ENCODE results near the gene ZNF292.

DNA sequence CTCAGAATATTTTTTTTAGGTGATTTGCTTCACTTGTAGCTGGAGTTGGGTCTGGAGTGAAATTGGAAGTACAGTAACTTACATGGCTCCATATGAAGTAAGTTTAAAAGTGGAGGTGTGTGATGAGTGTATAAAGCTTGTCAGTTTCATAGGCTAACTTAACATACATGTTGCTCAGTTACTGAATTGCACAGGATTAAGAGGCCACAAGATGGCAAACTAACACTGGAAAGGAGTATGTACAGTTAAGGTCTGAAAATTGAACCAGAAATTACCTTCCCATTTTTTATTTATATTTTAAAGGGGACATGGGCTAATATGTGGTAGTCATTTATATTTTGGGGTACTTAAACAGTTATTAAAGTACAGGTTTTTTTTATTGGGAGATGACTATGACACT, 121.8 kb downstream of the ZNF292 start:
- TF ChIP-seq POLR2AphosphoS5 (IDR thresholded peaks at IDR 0.05; ENCODE audit: borderline replicate concordance, low read depth, low read length) (no peak), EZH2 (IDR thresholded peaks at IDR 0.05) (no peak), FOXP2 (optimal IDR thresholded peaks at IDR 0.05; ENCODE audit: control extremely low read depth, extremely low read length, insufficient read depth) (no peak)

Measured in SK-N-MC (cell line).